Suppressor macrophage (primary cell): ENCODE data around the gene ARPC4.
A peak's percentile ranks its signal among the peaks of the same experiment; 100 is the strongest.

ENCODE experiments used
- DNase-seq, 4 experiments: peaks; one replicate each; pipeline ENCODE4 v3.0.0-alpha.2; 2020 to 2022

Gene ARPC4

GRCh38 chr3:9793161-9793781 lies 389 bp downstream of the ARPC4 start:
- DNase-seq, result peak; percentile 67 to 82 (median 80)

- no peak for DNase-seq
These were observed 1.5 kb downstream of the ARPC4 start for GRCh38 chr3:9794400-9794799.

- peak; percentile 65 to 86 (median 76) for DNase-seq
These were observed 2.3 kb downstream of the ARPC4 start for GRCh38 chr3:9795207-9795606.

GRCh38 chr3:9797196-9797945 lies 4.5 kb downstream of the ARPC4 start:
- DNase-seq, result no peak

- no peak for DNase-seq
These were observed 7.6 kb downstream of the ARPC4 start for GRCh38 chr3:9800529-9800928.

GRCh38 chr3:9803494-9803893 lies 10.6 kb downstream of the ARPC4 start:
- no peak for DNase-seq

GRCh38 chr3:9804996-9805395 lies 12.1 kb downstream of the ARPC4 start:
- no peak for DNase-seq

- DNase-seq, result no peak
These were observed 13.3 kb downstream of the ARPC4 start for GRCh38 chr3:9806137-9806536.

- no peak for DNase-seq
These were observed 14.1 kb downstream of the ARPC4 start for GRCh38 chr3:9806688-9807589.

- DNase-seq, result no peak
These were observed 15.1 kb downstream of the ARPC4 start for GRCh38 chr3:9807981-9808344.

GRCh38 chr3:9808345-9809037 lies 15.6 kb downstream of the ARPC4 start:
- peak in 3 of 4 experiments; percentile 31 to 46 (median 43) for DNase-seq

- DNase-seq, result peak in 1 of 4 experiments; percentile 29
These were observed 16.3 kb downstream of the ARPC4 start for GRCh38 chr3:9809239-9809614.

GRCh38 chr3:9809615-9810432 lies 16.9 kb downstream of the ARPC4 start, which contains the start of gene TTLL3:
Gene TTLL3, plus strand, starts transcription at chr3:9810262. Its CDS starts 400 bp downstream, at chr3:9810662.
- peak; percentile 65 to 90 (median 80) for DNase-seq

- DNase-seq, result no peak
These were observed 17.5 kb downstream of the ARPC4 start for GRCh38 chr3:9810433-9810770.

- no peak for DNase-seq
These were observed 18.0 kb downstream of the ARPC4 start for GRCh38 chr3:9810846-9811245.

GRCh38 chr3:9812870-9813483 lies 20.1 kb downstream of the ARPC4 start:
- DNase-seq, result no peak

- no peak for DNase-seq
These were observed 23.1 kb downstream of the ARPC4 start for GRCh38 chr3:9815986-9816385.

- peak in 3 of 4 experiments; percentile 24 to 47 (median 34) for DNase-seq
These were observed 24.6 kb downstream of the ARPC4 start for GRCh38 chr3:9817436-9817835.

- DNase-seq, result no peak
These were observed 25.9 kb downstream of the ARPC4 start for GRCh38 chr3:9818666-9819335.

- no peak for DNase-seq
These were observed 27.7 kb downstream of the ARPC4 start for GRCh38 chr3:9820543-9820942.

- no peak for DNase-seq
These were observed 28.1 kb downstream of the ARPC4 start for GRCh38 chr3:9820946-9821345.
